GM19328 (cell line): ENCODE data around the gene SPRR2E.
"Not testable (repeated sequence)": the region's sequence is repeated elsewhere in the genome, so short reads cannot be mapped to it uniquely, and the experiment has no call there.

Experiments
- ATAC-seq: cut with Tn5 transposase; IDR thresholded peaks from one replicate; pipeline ENCODE4 v1.9.1; 2021; ENCODE audit warnings: mild to moderate bottlenecking, moderate library complexity; ENCODE audit not compliant: unreplicated experiment

Gene SPRR2E

GRCh38 chr1:153094426-153094825 lies at the start of gene SPRR2E:
Gene SPRR2E (minus strand): TSS chr1:153094526. CDS start chr1:153093751, 775 bp downstream.
- ATAC-seq = no peak

GRCh38 chr1:153141377-153141776 lies 47.1 kb upstream of the SPRR2E start:
- no peak for ATAC-seq

GRCh38 chr1:153140484-153140883 lies 46.2 kb upstream of the SPRR2E start:
- no peak for ATAC-seq

- ATAC-seq = no peak
Observed at GRCh38 chr1:153133743-153134142, 39.4 kb upstream of the SPRR2E start.

DNA sequence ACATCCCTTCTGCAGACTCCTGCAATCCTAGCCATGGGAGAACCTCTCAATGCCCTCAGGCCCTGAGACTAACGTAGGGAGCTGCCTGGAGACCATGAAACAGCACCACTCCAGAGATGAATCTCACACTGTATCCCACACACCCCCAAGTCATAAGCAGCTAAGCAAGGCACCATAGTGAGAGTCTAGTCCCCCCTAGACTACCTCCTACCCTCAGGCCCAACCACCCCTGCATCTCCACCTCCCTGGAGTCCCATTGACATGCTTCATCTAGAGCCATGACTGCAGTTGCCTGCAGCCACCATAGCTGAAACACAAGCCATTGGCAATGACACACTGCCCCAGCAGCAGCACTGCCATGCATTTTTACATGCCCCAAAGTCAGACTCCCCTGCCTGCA lies 38.9 kb upstream of the SPRR2E start:
- no peak for ATAC-seq

DNA sequence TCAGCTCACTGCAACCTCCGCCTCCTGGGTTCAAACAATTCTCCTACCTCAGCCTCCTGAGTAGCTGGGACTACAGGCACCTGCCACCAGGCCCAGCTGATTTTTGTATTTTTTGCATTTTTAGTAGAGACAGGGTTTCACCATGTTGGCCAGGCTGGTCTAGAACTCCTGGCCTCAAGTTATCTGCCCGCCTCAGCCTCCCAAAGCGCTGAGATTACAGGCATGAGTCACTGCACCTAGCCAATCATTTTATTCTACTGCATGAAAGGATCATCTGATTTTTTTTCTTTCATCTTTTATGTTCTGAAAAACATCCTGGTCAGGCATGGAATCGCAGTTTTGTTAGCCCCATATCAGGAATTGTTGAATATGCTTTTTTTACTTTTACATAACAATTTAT lies 34.4 kb upstream of the SPRR2E start:
- ATAC-seq = not testable (repeated sequence)

DNA sequence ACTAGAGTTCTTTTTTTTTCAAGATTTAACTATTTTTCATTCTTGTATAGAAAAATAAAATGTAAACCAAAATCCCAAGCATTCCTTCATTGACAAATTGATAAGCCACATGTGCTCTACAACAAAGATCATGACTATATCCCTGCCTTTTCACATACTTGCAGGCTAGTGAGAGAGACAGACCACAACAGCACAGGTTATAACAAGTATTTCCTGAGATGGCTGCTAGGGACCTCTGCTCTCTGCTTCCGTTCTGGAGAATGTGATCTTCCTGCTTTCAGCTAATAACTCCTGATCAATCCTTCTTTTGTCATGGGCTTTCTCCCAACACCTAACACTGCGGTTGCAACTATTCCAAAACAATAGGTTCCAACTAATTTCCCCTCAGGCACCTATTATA lies 33.0 kb upstream of the SPRR2E start:
- no peak for ATAC-seq

DNA sequence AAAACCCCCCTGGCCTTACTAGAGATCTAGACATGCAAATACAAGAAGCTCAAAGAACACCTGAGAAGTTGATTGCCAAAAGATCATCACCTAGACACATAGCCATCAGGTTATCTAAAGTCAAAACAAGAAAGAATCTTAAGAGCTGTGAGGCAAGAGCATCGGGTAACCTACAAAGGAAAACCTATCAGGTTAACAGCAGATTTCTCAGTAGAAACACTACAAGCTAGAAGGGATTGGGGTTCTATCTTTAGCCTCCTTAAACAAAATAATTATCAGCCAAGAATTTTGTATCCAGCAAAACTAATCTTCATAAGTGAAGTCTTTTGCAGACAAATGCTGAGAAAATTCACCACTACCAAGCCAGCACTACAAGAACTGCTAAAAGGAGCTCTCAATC lies 31.2 kb upstream of the SPRR2E start:
- ATAC-seq = no peak

DNA sequence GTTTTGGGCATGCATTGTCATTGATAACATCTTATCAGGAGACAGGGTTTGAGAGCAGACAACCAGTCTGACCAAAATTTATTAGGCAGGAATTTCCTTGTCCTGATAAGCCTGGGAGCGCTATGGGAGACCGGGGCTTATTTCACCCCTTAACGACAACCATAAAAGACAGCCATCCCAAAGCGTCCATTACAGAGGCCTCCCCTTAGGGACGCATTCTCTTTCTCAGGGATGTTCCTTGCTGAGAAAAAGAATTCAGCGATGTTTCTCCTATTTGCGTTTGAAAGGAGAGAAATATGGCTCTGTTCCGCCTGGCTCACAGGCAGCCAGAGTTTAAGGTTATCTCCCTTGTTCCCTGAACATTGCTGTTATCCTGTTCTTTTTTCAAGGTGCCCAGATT lies 29.5 kb upstream of the SPRR2E start:
- not testable (repeated sequence) for ATAC-seq

GRCh38 chr1:153122831-153123421 lies 28.6 kb upstream of the SPRR2E start:
- no peak for ATAC-seq

DNA sequence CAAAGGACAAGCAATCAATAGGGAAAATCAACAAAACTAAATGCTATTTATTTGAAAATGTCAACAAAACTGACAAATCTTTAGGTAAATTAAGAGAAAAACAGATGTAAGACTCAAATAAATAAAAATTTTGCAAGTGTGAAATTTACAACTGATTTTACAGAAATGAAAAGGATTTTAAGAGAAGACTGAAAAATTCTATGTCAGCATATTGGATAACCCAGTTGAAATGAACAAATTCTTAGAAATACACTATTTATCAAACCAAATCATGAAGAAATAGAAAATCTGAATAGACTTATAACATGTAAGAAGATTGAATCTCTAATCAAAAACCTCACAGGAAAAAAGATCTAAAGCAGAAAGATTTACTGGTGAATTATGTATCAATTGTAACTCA lies 26.6 kb upstream of the SPRR2E start:
- no peak for ATAC-seq

- ATAC-seq = no peak
Observed at GRCh38 chr1:153119491-153119971, 25.2 kb upstream of the SPRR2E start.

- not testable (repeated sequence) for ATAC-seq
Observed at GRCh38 chr1:153115264-153115663, 20.9 kb upstream of the SPRR2E start.

DNA sequence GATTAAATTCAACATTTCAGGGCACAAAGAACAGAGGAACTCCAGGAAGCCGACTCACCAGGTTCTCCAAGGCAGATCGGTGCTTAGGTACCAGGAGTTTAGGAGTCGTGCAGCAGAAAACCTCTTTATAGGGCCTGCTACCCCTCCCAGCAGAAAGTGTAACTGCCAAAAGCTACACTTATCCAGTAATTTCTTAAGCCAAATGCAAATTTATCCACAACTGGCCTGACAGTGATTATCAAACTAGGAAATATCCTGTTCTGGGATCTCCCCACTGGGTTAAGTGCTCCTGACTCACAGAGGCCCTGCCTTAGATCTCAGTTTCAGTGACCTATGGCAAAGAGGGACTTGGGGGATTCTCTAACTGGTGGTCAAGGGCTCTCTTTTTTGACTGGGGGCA lies 19.1 kb upstream of the SPRR2E start, which contains the start of gene SPRR2F:
Gene SPRR2F (minus strand): TSS at position 101 of the 400 bp plus-strand sequence. CDS start 783 bp downstream, outside the sequence.
- no peak for ATAC-seq

- ATAC-seq = not testable (repeated sequence)
Observed at GRCh38 chr1:153112454-153112853, 18.1 kb upstream of the SPRR2E start.

- no peak for ATAC-seq
Observed at GRCh38 chr1:153100245-153100644, 5.9 kb upstream of the SPRR2E start.

DNA sequence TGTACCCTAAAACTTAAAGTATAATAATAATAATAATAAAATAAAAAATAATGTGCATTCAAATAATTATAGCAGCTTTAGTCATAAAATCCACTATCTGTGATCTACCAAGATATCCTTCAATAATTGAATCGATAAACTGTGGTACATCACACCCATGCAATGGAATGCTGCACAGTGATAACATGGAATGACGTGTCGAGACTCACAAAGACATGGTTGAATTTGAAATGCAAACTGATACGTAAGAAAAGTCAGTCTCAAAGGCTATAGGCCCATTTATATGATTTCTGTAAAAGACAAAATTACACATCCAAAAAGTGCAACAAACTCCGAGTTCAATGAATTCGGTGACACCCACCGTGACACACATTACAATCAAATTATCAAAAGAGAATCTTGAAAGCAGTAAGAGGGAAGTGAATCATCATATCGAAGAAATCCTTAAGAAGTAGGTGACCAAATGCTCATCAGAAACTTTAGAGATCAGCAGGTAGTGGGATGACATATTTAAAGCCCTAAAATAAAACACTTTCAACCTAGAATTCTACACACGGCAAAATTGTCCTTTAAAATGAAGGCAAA lies 5.2 kb upstream of the SPRR2E start:
- ATAC-seq = no peak

DNA sequence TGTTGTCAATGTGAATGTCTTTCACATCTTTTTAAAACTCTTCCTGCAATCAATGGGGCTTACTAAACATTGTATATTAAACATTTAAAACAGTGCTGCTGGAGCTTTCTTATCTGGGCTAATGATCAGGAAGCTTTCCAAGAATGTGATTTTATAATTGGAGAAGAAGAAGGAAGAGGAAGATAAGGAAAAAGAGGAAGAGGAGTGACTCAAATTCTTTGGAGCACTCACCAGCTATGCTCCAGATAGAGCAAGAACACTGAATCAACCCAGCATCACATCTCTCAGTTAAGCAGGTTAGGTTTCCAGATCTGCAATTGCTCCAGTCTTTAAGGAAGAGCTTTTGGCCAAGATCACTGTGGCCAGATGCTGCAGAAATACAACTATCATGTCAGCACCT lies 1.4 kb upstream of the SPRR2E start:
- ATAC-seq = no peak

- no peak for ATAC-seq
Observed at GRCh38 chr1:153087652-153088051, 6.7 kb downstream of the SPRR2E start.

GRCh38 chr1:153081736-153082135 lies 12.6 kb downstream of the SPRR2E start:
- ATAC-seq = no peak

- no peak for ATAC-seq
Observed at GRCh38 chr1:153072806-153073726, 21.3 kb downstream of the SPRR2E start.

GRCh38 chr1:153071511-153071910 lies 22.8 kb downstream of the SPRR2E start, which contains the start of gene SPRR2B:
Gene SPRR2B (minus strand): TSS chr1:153071611. CDS start chr1:153070839, 772 bp downstream.
- ATAC-seq = no peak
